Osteocyte (in vitro differentiated cells): Measurements from ENCODE around the gene SLC7A7. TPM values are rescaled to one million over a fixed set of nuclear protein-coding genes. Genes with fewer than 3 reads are reported as not detected.

Experiments
- DNase-seq: peaks from one replicate; pipeline ENCODE4 v3.0.0; 2021; ENCODE audit warnings: mixed read lengths; ENCODE audit not compliant: unreplicated experiment; ENCODE audit errors: extremely low spot score
- H3K27ac Mint-ChIP-seq: one replicate; pipeline ENCODE4 v1.8.0; 2021; ENCODE audit warnings: mild to moderate bottlenecking, mixed read lengths; ENCODE audit not compliant: unreplicated experiment
- H3K27me3 Mint-ChIP-seq: one replicate; pipeline ENCODE4 v1.8.0; 2021; ENCODE audit warnings: mixed read lengths; ENCODE audit not compliant: unreplicated experiment
- H3K36me3 Mint-ChIP-seq: one replicate; pipeline ENCODE4 v1.8.0; 2021; ENCODE audit warnings: mixed read lengths; ENCODE audit not compliant: unreplicated experiment
- H3K4me1 Mint-ChIP-seq: one replicate; pipeline ENCODE4 v1.8.0; 2021; ENCODE audit warnings: mixed read lengths; ENCODE audit not compliant: unreplicated experiment
- H3K4me3 Mint-ChIP-seq: one replicate; pipeline ENCODE4 v1.8.0; 2021; ENCODE audit warnings: mild to moderate bottlenecking, moderate library complexity, mixed read lengths; ENCODE audit not compliant: unreplicated experiment
- H3K9me3 Mint-ChIP-seq: one replicate; pipeline ENCODE4 v1.8.0; 2021; ENCODE audit warnings: mixed read lengths; ENCODE audit not compliant: unreplicated experiment
- total RNA-seq: library from RNA; stranded (reverse); gene quantifications from 2 replicates; pipeline ENCODE4 v1.2.1, GENCODE V29; 2021
- TF ChIP-seq, protein P1 (sequence below): fragments of 200-600 bp; sonication (generic); IDR thresholded peaks from 2 replicates; pipeline ENCODE4 v1.5.0; 2021; ENCODE audit warnings: antibody characterized with exemption, mild to moderate bottlenecking, moderate library complexity

SLC7A7 gene
- total RNA-seq, 1 donor from 2014 or later, result 1.6 TPM

DNA sequence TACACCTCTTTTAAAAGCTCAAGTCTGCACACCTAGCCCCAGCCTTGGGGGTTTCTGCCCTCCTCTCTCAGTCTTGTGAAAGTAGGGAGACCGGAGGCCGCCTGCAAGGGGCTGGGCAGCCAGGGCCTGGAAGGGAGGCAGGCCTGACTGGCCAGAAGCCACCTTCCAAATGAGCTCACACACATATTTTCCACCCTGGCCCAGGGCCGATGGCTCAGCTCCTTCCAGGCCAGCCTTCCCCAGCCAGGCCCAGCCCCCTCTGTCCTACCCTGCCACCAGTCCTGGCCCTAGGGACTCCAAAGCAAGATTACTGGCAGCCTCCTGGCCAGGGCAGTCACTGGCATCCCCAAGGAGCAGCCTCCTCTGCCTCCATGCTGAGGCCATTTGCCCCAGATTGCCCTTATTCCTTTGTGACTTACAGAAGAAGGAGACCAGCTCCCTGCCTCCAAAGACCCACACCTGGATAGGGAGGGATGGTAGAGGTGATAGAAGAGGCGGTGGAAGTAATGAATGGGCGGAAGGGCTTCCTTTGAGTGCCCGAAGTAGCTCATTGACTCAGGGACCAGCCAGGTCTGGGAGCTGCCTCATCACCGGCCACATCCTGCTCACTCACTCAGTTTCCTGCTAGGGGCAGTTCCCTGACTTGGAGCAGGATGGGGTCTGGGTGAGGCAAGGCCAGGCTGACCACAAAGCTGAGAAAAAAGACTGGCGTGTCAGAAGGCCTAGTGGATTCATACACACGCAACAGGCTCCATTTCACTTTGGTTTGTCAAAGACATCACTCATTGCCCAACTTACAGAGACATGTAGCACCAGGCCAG lies 35.9 kb upstream of the SLC7A7 start:
- H3K4me1 Mint-ChIP-seq, result peaks cover 65% of the 10 kb centered on the region
- no peaks in the 10 kb centered on the region for H3K27me3 Mint-ChIP-seq
- no peaks in the 10 kb centered on the region for H3K9me3 Mint-ChIP-seq
- TF ChIP-seq, protein P1, sequence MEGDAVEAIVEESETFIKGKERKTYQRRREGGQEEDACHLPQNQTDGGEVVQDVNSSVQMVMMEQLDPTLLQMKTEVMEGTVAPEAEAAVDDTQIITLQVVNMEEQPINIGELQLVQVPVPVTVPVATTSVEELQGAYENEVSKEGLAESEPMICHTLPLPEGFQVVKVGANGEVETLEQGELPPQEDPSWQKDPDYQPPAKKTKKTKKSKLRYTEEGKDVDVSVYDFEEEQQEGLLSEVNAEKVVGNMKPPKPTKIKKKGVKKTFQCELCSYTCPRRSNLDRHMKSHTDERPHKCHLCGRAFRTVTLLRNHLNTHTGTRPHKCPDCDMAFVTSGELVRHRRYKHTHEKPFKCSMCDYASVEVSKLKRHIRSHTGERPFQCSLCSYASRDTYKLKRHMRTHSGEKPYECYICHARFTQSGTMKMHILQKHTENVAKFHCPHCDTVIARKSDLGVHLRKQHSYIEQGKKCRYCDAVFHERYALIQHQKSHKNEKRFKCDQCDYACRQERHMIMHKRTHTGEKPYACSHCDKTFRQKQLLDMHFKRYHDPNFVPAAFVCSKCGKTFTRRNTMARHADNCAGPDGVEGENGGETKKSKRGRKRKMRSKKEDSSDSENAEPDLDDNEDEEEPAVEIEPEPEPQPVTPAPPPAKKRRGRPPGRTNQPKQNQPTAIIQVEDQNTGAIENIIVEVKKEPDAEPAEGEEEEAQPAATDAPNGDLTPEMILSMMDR, result no peak
- peak overlapping the region; percentile 85 for H3K27ac Mint-ChIP-seq
- no peak overlapping the region for H3K4me3 Mint-ChIP-seq
- peaks cover 11% of the 10 kb centered on the region for H3K36me3 Mint-ChIP-seq
- DNase-seq, result no peak

DNA sequence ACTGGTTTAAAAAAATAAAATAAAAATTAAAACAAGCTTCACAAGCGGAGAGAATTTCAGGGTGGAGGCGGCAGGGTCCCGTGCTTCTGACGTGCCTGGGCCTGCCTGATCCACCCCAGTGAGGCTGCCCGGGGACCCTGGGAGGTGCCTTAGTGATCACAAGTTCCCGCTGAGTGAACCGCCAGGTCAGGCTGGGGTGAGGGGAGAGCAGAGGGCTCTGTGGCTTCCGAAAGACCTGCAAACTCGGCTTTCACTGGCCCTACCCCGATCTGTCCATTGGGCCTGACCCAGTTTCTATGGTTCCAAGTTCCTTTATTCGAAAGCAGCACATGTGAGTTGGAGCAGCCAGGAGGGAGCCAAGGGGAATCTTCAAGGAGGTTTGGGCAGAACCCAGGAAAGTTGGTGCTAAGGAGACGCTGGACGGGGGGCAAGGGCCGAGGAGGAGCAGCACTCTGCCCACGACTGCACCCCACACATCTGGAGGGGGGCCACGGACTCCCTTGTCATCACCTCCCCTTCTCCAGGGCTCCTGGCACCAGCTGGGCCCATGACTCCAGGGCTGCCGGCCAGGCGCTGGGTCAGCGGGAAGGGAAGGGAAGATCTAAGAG lies 34.1 kb upstream of the SLC7A7 start:
- TF ChIP-seq, protein P1, result no peak
- no peaks in the 10 kb centered on the region for H3K27me3 Mint-ChIP-seq
- peaks cover 25% of the 10 kb centered on the region for H3K36me3 Mint-ChIP-seq
- H3K4me3 Mint-ChIP-seq, result no peak overlapping the region
- peaks cover 78% of the 10 kb centered on the region for H3K4me1 Mint-ChIP-seq
- DNase-seq, result no peak
- no peaks in the 10 kb centered on the region for H3K9me3 Mint-ChIP-seq
- peak overlapping the region; percentile 96 for H3K27ac Mint-ChIP-seq

DNA sequence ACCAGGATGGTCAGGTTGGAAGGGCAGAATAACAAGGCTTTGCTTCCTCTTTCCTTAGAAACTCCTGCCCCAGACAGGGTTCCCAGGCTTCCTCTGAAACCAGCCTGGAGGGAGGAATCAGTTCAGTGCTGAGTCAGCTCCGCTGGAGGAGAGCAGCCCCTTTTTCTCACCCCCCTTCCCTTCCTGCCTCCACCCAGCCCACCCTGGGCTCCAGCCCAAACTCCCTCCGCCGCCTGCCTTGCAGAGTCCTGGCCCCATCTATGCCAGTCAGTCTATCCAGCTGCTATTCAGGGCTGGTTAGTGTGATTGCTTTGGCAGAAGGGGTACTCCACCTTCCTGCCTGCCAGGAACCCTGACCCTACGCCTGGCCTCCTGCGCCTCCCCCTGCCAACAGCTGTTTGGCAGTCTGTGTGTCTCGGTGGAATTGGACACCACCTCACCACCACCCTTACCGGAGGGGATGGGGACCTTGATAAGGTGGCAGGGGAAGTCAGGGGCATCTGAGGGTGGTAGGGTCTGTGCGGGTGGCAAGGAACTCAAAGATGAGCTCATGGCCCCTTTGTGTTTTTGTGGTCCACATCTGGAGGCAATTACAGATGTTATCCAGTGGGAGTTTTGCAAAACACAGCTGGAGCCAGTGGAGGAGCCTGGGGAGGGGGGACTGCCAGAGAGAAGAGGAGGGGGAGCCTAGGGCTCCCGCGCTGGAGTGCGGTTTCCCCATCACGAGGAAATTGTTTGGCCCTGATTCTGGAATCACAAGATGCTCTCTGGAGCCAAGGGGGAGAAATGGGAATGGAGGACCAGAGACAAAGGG lies 33.3 kb upstream of the SLC7A7 start:
- peak; percentile 95 for DNase-seq
- H3K9me3 Mint-ChIP-seq, result no peaks in the 10 kb centered on the region
- peak overlapping the region; percentile 96 for H3K27ac Mint-ChIP-seq
- TF ChIP-seq, protein P1, result no peak
- no peaks in the 10 kb centered on the region for H3K27me3 Mint-ChIP-seq
- peaks cover 25% of the 10 kb centered on the region for H3K36me3 Mint-ChIP-seq
- H3K4me1 Mint-ChIP-seq, result peaks cover 75% of the 10 kb centered on the region
- peak overlapping the region; percentile 43 for H3K4me3 Mint-ChIP-seq

DNA sequence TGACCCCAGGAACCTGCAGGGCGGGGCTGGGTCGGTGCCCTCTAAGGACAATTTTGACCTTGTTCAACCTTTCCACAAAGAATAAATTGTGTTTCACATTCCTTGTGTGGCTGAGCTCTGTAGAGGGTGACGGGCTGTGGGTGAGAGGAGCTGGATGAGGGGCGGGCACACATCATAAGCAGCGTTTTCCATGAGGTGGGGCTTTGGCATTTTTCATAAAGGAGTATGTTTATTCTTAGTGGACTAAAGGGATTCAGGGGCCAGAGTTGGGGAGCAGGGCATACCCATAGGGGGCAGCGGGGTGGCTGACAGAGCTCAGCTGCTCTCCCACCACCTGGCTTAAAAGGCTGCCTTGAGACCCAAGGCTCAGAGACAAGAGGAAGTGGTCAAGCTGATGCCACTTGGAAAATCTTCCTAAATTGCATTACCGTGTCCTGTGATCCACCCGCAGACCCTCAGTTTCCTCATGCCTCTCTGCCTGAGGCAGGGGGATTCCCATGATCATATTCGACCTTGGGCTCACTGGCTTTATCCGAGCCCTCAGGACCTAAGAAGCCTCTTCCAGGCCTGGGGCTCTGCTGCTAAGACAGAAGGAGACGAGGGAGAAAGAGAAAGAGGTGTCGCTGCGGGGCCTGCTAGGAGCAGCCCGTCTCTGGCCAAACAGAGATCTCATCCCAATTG lies 32.6 kb upstream of the SLC7A7 start:
- H3K27me3 Mint-ChIP-seq, result no peaks in the 10 kb centered on the region
- no peak for DNase-seq
- peaks cover 30% of the 10 kb centered on the region for H3K36me3 Mint-ChIP-seq
- H3K27ac Mint-ChIP-seq, result peak overlapping the region; percentile 96
- H3K4me1 Mint-ChIP-seq, result peaks cover 68% of the 10 kb centered on the region
- no peaks in the 10 kb centered on the region for H3K9me3 Mint-ChIP-seq
- H3K4me3 Mint-ChIP-seq, result peak overlapping the region; percentile 43
- TF ChIP-seq, protein P1, result peak; percentile 11
